DOHH2 (cell line): ENCODE results near the gene RAB20.

Source experiments
- CTCF ChIP-seq: fragments of 200-600 bp; sonication (generic); IDR thresholded peaks from one replicate; pipeline ENCODE4 v1.5.1; 2014; ENCODE audit warnings: antibody characterized with exemption, mild to moderate bottlenecking, low read depth, low read length; ENCODE audit not compliant: poor library complexity, severe bottlenecking
- EZH2phosphoT487 ChIP-seq: fragments of 200-600 bp; sonication (generic); IDR thresholded peaks from 2 replicates; pipeline ENCODE4 v1.6.1; 2017; ENCODE audit warnings: borderline replicate concordance, mild to moderate bottlenecking, antibody characterized with exemption, low read length, moderate library complexity, mixed read lengths

DNA sequence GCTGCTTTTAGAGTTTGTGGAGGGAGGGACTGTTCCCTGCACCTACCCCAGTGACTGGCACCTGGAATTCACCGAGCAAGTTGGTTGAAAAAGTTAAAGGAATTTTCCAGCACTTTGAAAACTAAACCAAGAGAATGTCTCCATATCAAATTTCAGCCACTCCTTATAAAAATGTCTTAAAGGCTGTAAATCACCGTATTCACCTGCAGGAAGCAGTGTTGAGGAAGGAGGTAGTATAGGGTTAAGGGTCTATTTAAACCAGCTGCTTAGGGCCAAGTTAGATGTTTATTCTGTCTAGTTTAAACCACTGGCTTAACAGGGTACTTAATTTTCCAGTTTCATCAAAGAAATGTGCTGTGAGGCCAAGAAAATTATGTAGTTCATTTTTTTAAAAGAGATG is 3.8 kb upstream of the RAB20 start:
- peak; percentile 21 for TF ChIP-seq CTCF
- no peak for TF ChIP-seq EZH2phosphoT487
